HG02970 (cell line): Measurements from ENCODE around the gene CPA4.

Source experiments
- ATAC-seq: cut with Tn5 transposase; IDR thresholded peaks from one replicate; pipeline ENCODE4 v1.9.1; 2021; ENCODE audit warnings: mild to moderate bottlenecking, moderate library complexity, moderate number of reproducible peaks; ENCODE audit not compliant: unreplicated experiment, low FRiP score

Gene CPA4

DNA sequence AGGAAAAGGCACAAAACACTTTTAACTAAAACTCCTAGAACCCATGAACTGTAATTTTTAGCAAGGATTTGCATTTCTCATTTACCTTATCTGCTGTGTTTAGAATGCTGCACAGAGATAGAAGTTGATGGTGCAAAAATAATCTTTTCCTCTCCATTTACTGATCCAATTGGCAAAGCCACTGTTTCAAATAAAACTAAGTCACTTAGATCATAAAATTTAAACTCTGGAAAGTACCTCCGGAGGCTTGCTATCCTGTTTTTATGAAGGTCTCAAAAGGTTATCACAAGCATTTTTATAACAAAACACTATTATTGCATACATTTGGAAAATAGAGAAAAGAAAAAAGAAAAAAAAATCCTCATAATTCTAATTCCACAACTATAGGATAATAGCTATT lies 18.7 kb upstream of the CPA4 start:
- no peak for ATAC-seq

DNA sequence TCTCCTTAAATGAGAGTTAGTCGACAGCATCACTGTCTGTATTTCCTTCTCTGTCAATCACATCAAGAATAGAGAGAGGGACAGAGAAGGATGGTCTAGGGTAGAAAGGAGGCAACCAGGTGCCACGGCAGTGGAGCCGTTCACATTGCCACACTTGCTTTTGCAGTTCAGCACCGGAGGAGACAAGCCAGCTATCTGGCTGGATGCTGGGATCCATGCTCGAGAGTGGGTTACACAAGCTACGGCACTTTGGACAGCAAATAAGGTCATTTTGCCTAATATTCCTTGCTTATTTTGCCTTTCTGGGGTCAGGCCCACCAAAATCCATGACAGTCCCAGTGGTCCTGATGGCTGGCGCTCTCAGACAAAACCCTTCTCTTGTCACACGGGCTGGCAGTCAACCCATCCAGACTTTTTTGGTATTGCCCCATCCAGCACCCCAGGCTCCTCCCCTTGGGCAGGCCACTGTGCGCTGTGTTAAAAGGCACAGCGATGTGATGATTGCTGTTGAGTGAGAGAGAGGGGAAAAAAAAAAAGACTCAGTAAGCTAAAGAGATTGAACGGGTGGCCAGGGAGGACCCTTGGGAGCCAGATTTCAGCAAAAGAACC lies 17.9 kb upstream of the CPA4 start:
- no peak for ATAC-seq

DNA sequence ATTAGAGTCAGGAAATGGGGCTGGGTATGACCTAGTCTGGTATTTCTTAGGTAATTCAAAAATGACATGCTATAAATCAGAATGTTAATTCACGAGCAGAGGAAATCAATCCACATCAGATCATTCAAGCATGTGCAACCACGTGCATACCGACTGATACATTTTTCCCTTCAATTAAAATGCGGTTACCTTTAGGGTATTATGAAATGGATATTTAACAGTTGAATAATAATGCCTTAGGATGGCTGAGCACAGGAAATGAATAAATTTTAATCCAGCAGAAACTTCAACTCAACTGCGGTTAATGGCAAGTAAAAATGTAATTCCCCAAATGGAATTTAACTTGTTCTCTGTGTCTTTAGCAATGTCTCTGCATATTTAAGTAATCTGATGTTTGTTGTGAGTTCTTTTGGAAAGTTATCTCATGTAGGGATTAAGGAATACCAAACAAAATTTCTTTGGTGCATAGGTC lies 17.1 kb upstream of the CPA4 start:
- no peak for ATAC-seq

DNA sequence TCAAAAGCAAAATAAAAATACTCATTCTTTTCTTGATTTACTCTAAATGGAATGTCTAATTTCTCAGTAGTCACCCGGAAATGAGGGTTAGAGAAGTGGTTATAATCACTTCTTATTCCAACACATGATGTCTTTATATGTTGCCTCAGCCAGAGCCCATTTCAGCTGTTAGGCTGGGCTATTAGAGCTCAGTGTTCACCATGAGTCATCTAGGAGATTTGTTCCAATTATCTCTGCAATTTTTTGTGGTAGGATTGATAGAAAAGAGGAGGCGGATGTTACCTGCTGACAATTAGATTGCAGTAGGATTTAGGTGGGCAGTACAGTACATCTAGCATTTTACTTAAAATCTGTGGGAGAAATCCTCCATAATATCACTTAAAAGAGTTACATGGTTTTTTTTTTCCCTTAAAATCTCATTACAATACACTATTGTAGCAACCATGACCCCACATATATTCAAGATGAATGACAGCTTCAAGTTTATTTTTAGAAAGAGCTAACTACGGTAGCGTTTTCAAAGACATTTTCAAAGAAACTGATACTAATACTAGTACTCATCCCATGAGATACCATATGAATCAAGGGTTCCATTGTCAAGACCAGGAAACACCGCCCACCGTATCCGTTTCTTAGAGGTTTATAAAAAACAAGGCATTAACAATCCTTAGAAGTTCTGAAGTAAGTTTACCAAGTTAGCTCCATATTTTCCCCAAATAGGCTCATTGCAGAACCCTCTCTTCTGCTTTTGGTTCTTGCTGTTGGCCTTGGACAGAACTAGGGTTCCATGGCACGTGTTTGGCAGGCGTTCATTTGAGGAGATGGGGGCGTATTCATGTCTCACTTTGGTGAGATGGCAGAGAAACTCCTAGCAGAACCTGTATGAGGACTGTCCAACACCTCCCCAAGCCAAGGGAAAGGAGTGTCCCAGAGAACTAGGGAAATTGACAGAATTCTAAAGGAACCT lies 15.9 kb upstream of the CPA4 start:
- ATAC-seq, result no peak

DNA sequence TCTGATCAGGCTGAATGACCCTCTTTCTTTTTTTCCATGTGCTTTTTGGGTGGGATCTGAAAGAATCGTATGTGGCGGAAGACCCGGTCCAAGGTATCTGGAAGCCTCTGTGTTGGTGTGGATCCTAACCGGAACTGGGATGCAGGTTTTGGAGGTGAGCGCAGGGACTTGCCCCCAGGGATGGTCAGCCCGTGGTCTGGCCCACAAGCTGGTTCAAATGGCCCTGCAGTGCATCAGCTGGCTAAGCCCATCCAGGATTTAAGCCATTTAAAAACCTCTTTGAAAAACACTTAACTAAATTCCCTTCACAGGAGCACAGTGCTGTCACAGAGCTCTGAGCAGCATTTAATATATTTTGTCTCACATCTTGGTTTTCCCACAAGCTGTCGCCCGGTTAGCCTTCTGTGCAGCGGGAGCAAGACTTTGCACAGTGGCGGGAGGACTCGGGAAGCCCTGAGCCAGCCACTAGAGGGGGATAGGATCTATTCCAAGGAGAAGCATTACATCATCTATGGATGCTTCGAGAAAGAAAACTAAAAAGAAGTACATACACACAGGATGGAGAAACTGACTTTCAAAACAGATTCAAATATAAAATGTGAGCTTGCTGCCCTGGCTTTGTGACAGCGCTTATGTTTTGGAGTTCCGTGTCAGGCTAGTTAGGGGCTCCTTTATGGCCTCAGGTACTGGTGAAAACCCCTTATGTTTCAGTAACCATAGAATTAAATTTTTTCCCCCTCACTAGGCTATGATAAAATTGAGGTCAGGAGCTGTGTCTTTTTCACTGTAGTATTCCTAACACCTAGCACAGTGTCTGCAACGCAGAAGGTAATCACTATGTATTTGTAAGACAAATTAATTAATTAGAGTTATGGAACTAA lies 15.0 kb upstream of the CPA4 start:
- no peak for ATAC-seq

DNA sequence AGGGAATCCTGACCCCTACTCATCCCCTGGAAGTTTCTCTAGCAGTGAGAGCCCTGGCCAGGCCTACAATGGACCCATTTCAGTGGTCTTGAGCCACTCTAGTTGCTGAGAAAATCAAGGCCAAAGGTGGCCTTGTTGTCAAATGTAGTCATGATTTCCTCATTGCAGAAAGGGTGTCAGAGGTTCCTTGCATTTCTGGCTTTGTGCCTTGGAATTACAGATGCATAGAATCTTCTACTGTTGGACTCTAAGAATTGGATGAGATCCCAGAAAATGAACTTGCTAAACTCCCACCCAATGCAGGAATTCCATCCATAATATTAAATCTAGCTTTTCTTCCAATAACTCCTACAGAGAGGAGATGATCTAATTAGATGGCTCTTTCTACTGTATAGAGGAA lies 14.1 kb upstream of the CPA4 start:
- no peak for ATAC-seq

DNA sequence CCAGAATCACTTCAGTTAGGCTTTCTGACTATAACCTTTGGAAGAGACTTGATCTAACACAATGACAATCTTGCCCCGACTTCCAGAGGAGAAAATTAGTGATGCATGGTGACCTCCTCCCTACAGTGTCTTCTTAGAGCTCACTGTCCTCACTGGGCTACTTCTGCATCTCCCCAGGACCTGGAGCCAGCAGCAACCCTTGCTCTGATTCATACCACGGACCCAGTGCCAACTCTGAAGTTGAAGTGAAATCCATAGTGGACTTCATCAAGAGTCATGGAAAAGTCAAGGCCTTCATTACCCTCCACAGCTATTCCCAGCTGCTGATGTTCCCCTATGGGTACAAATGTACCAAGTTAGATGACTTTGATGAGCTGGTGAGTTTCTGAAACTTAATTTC lies 13.7 kb upstream of the CPA4 start:
- no peak for ATAC-seq

DNA sequence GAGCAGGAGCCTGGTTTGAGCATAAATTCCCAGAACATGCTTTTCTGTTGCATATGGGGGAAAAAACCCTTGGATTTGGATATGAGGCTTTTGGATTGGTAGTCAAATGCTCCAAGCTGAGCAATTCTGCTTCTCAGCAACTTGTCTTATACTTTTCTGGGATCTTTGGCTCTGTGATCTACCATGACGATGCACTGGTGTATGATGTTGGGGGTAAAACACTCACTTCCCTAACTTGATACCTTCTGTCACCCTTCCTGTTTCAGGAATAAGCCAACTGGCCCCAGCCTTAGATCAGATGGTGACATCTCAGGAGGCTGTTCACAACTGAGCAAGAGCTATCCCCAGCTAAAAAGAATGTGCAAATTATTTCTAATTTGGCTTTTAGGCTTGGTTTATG lies 13.1 kb upstream of the CPA4 start:
- ATAC-seq, result no peak

DNA sequence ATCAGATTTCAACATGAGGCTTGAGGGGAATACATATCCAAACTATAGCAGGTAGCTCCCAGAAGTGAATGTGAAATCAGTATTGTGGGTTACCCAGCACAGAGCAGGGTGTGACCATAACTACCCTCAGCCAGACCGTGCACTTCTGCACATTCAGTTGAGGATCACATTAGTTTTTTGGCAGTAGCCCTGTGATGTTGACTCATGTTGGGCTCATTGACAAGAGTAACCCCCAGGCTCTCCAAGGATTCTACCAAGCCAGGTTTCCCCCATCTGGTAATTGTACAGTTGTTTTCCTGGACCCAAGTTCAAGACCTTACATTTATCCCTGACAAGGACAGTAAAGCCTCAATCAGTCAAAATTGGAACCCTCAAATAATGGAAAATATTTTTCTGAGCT lies 11.7 kb upstream of the CPA4 start:
- no peak for ATAC-seq

DNA sequence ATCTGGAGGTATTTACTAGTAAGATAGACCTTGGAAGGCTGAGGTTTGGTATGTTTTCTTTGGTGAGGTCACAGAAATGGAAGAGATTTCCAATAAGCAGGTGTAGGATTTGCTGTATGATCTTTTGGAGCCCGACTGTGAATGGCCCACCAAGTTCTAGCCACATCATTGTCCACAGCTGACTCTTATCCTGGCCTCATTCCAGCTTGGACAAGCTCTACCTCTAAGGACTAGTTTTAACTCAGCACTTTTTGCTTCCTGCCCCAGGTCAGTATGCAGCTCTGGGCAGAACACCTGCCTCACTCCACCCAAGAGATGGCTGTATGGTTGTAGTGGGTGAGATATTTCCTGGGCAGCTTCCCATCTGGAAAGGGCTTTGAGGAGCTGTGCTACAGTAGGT lies 6.1 kb upstream of the CPA4 start:
- no peak for ATAC-seq

DNA sequence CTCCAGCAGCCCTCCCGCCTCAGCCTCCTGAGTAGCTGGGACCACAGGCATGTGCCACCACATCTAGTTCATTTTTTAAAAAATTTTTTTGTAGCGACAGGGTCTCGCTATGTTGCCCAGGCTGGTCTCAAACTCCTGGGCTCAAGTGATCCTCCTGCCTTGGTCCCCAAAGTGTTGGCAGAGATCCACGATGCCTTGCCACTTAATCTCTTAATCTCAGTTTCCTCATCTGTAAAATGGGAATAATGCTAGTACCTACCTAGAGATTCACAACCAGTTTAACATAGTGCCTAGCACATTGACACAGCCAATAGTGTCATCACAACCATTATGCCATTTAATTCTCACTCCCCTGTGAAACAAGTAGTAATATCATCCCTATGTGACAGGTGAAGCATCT lies 4.8 kb upstream of the CPA4 start:
- ATAC-seq, result no peak

DNA sequence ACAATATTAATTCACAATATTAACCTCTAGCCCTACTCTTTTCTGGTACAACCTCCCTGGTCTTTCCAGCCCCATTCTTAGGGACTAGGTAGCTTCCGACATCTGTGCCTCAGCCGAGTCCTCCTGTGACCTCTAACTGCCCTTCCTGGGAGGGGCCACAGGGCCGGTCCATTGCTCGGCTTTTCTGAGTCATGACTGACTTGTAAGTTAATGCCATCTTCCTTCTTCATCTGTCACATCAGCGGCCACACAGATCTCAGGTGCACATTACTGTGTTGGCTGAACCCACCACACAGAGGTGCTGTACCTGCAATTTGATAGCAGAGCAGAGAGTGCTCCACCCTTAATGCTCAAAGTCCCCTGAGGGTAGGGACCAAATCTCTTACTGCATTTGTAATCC lies 4.1 kb upstream of the CPA4 start:
- ATAC-seq, result no peak

DNA sequence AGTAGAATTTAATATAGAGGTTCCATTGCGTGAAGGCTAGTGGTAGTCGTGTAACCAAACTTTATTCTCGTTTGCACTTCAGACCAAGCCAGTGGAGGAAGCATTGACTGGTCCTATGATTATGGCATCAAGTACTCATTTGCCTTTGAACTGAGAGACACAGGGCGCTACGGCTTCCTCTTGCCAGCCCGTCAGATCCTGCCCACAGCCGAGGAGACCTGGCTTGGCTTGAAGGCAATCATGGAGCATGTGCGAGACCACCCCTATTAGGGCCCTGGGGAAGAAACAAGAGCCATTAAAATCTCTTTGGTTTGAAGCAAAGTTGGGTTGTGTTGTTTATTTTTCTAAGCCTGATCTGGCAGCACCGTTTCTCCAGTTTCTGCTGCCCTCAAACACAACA lies 3.5 kb upstream of the CPA4 start:
- ATAC-seq, result no peak

DNA sequence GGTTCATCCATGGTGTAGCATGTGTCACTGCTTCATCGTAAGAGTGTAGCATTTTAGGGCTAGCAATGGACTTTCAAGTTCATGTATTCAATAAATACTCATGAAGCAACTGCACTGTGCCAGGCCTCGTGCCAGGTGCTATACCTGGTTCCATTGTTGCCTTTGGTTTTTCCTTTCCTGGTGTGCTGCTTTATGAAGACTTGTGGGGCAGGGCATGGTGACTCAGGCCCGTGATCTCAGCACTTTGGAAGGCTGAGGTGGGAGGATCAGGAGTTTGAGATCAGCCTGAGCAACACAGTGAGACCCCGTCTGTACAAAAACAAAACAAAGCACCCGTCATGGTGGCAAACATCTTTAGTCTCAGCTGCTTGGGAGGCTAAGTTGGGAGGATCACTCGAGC lies 2.2 kb upstream of the CPA4 start:
- ATAC-seq, result no peak

DNA sequence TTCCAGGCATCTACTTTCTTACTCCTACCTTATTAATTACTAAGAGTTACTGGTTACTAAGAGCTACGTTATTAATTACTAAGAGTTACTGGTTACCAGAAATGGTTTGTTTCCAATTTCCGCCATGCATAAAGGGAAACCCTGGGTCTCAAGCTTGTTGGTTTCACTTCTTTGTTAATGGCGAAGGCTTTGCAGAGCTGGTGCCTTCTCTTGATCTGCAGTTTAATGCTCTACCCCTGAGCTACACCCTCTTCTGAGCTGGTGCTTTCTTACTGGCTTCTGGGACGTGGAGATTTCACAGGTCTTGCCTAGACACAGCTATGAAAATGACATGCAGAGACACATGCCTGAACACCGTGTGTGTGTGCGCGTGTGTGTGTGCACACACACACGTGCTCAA lies 560 bp downstream of the CPA4 start:
- ATAC-seq, result no peak

DNA sequence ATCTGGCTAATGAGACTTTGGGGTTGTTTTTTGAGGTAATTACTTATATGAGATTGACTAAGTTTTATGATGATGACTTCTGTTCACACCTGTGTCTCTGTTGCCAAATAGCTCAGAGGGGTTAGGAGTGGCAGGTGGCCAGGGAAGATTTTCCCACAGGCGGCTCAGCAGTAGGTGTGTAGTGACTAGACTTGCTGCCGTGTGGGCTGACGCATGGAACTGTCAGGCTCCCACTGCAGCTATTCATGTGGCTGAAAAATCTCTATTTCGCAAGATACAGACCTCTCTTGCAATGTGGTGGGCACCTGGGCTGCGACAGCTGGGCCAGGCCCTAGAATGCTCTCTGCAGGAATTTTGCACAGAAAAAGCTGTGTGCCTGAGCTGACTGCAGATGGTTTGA lies 1.4 kb downstream of the CPA4 start:
- ATAC-seq, result no peak

DNA sequence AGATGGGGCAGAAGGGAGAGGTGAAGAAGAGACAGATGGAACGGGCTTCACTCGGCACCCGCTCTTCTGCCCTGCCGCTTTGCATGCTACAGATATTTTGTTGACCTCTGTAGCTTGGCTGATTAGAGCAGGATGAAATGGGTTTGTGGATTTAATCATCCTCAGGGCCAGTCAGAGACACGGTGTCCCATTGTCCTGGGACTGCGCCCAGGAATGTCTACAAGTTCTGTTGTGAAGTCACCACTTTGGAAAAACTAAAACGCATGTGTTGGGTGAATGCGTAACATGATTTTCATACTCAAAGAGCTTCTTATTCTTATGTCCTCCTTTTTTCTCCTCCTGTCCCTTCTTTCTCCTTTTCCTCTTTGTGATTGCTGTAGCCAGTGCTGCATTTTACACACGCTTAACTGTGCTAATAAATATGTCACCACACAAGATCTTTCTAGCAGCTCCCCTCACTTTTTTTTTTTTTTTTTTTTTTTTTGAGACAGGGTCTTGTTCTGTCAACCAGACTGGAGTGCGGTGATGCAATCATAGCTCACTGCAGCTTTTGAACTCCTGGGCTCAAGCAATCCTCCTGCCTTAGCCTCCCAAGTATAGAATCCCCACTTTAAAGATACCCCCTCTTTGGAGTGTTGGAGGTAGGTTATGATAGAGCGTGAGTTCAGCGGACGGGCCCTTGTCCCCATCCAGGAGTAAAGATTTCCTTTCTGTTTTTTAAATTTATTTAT lies 3.4 kb downstream of the CPA4 start:
- no peak for ATAC-seq

DNA sequence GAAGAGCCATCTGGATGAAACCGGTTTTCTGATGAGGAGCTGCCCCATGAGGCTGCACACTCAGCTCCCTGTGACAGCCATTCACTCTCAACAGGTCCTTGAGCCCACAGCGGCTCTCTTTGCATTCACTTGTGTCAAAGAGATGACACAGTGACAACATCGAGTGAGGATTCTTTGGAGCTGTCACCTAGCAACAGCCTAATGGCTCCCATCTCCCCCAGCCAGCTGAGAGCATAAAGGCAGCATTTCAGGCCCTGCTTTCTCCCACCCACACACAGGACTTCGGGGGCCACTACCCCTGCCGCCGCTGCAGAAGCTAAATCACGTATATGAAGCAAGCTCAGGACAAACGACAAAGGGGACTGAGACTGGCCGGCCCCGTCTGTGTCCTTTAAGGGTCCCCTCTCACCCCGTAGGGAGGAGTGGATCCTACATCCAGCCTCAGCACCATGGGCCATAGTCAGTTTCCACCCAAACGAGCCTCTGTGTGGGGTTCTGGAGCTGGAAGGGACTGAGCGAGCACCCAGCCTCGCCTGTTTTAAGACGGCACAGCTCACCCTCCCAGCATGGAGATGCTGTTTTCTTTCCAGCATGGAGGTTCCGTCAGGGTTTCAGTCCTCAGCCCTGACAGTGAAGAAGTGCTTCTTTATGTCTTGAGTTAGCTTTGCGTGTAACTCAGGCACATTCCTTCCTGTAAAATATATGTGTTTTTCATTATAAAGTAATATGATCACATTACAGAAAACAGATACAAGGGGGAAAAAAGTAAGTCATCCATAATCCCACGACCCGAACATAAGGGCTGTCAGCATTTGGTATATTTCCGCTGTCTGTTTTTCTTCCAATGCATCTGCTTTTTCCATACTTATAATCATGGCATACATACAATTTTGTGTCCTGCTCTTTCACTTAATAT lies 4.9 kb downstream of the CPA4 start:
- ATAC-seq, result no peak

DNA sequence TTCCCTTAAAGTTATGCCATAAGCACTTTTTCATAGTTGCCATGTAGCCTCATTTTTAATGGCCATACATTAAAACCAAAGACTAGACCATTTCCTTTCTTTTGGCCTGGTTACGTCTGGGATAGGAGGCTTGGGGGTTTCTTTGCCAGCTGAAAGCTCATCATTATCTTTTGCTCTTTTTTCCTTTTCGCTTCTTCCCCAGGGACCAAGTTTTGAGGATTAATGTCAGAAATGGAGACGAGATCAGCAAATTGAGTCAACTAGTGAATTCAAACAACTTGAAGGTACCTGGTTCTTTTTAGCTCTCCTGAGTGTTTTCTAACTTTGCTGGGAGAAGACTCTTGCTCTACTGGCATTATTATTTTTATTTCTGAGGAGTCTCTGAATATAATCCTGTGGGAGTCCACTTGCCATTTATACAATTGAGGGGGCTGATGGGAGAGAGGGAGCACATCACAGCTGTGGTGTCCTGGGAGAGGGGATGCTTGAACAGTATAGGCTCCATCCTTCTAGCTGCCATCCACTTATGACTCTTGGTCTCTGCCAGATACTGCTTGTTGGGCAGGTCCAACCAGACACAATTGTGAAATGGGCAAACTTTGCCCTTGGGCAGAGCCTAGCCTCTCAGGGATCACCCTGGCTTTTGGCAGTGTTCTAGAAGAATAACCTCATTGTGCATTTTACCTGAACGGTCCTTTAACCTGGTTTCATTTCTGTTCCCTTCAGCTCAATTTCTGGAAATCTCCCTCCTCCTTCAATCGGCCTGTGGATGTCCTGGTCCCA lies 5.8 kb downstream of the CPA4 start:
- no peak for ATAC-seq
